ENCODE measurements around the gene SNPH.
A peak's percentile ranks its signal among the peaks of the same experiment; 100 is the strongest.

SNPH gene

DNA sequence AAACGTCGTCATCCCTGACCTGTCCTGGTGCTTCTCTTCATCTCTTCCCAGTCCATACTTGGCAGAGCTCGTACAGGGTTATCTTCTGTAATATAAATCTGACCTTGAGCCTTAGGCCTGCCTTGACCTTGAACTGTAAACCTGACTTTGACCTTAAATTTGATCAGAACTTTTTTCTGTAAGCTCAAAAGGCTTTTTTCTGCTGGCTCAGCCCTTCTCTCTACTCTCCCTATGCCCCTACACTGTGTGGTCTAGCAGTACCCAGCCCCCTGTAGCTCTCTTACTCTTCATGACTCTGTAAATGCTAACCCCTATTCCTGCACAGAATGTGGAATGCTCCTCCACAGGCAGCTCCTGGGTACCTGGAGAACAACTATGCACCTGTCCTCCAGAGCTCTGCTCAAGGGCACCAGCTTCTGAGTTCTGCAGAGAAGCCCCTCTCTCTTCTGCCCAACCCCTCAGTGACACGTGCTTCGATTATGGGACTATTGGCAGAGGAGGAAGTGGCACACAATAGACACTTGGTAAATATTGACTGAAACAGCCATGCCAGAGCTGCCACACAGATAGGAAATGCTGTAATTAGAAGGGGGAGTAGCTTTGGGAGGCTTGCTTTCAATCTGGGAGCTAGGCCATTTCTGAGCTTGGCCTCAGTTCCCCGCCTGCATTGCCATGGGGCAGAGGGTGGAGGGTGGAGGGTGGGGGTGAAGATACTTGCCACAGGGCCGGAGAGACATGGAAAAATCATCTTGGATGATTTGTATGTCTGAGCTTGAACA is 15.4 kb downstream of the SNPH start:
- H3K9ac ChIP-seq (ENCODE audit: low read length): peak overlapping the region; percentile 16

DNA sequence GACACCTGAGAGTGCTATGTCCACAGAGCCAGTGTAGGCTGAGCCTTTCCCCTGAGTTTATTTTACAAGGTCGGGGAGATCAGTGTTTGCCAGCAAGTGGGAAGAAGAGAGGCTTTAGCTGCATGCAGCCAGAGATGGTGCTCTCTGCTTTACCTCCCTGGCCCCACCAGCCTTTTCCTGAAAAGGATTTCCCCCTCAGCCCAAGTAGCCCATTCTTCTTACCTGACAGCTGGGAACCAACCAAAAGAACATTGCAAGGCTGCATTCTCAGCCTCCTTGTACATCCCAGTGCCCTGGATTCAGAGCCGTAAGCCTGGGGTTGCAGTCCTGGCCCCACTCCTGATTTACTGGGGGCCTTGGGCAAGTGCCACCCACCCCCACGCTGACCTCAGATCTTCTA is 16.9 kb downstream of the SNPH start:
- H3K27me3 ChIP-seq (ENCODE audit: control insufficient read depth, insufficient read depth, low read length): no peaks in the 10 kb centered on the region
- no peaks in the 10 kb centered on the region for H3K9me3 ChIP-seq (ENCODE audit: control insufficient read depth, low read length)
- no peaks in the 10 kb centered on the region for H3K36me3 ChIP-seq (ENCODE audit: control insufficient read depth, insufficient read depth, low read length)
- no peak overlapping the region for H3K9ac ChIP-seq (ENCODE audit: low read length)
- H3K4me1 ChIP-seq (ENCODE audit: control insufficient read depth, insufficient read depth, low read length): peaks cover 24% of the 10 kb centered on the region
- H3K4me3 ChIP-seq (ENCODE audit: low read length): no peak overlapping the region

More for the DNA sequence above, 15.4 kb downstream of the SNPH start:
- Histone ChIP-seq H3K27me3 (ENCODE audit: control insufficient read depth, insufficient read depth, low read length) (no peaks in the 10 kb centered on the region), H3K4me1 (ENCODE audit: control insufficient read depth, insufficient read depth, low read length) (peaks cover 24% of the 10 kb centered on the region), H3K36me3 (ENCODE audit: control insufficient read depth, insufficient read depth, low read length) (no peaks in the 10 kb centered on the region), H3K9me3 (ENCODE audit: control insufficient read depth, low read length) (no peaks in the 10 kb centered on the region), H3K4me3 (ENCODE audit: low read length) (no peak overlapping the region)

DNA sequence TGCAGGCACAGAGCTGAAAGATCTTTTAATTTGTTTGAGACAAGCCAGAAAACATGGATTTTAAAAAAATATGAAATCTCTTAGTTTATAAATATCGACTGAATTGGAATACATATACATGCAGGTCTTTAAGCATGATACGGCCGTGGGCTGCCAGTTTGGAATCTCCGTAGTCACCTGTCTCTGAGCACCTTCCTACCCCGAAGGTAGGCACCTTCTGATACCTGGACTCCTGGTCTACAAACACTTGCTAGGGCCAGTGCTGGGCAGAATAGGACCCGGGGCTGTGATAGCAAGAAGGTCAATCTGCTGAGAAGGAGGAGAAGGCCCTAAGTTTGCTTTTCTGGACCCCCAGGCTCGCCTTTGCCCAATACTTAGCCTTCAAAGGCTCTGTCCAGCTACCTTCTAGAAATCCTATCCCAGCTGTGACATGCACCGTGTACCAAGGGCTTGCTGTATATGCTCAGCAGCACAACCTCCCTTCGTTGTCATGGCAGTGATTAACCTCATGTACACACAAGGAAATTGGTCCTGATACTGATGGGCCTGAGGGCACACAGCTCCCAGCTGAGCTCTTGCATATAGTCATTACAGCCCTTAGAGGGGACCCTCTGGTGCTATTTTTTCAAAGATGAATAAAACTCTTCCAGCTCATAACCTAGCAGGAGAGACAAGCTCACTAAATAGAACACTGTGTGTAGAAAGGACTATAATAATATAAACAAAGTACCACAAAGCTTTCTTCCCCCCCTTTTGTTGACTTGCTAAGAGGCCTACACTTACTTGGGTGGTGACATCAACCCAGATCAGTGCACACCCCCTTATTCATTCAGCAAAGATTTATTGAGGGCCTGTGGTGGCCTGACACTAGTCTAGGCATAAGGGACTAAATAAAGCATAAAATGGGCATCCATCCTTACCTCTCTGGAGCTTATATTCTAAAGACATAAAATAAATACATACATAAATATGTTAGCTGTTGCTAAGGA is 17.7 kb downstream of the SNPH start:
- H3K4me3 ChIP-seq (ENCODE audit: low read length): no peak overlapping the region
- no peak overlapping the region for H3K9ac ChIP-seq (ENCODE audit: low read length)
- no peaks in the 10 kb centered on the region for H3K9me3 ChIP-seq (ENCODE audit: control insufficient read depth, low read length)
- H3K4me1 ChIP-seq (ENCODE audit: control insufficient read depth, insufficient read depth, low read length): peaks cover 24% of the 10 kb centered on the region
- no peaks in the 10 kb centered on the region for H3K27me3 ChIP-seq (ENCODE audit: control insufficient read depth, insufficient read depth, low read length)
- H3K36me3 ChIP-seq (ENCODE audit: control insufficient read depth, insufficient read depth, low read length): no peaks in the 10 kb centered on the region

DNA sequence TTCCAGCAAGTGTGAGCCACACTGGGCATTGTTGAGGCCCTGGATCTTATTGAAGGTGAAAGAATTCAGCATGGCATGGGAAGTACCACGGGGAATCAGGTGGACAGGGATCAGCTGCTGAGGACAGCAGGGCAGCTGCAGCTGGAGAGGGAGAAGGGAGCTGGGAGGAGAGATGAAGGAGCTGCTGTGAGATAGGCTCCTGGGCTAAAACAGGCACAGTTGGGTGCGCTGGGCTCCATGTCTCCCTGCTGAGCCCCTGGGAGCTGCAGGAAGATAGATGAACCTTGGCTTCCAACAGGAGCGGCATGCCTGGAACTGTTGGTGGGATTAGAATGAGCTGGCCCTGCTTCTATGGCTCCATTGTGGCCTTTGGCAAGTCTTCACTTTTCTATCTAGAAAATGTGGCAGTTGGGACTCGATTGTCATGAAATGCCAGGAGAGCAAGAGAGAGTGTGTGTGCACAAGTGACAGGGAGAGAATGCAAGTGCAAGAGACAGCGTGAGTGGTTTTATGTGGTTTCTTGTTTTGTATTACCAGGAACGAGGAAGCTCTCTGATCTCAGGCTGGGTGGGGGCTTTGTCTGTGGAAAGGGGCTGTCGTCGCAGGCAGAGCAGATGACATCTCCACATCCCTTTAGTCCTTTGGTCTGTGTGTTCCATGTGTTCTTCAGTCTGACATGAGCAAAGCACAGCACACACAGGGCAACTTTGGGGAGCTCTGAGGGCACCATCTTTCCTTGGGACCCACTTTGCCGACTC is 20.4 kb downstream of the SNPH start:
- no peaks in the 10 kb centered on the region for H3K27me3 ChIP-seq (ENCODE audit: control insufficient read depth, insufficient read depth, low read length)
- H3K36me3 ChIP-seq (ENCODE audit: control insufficient read depth, insufficient read depth, low read length): no peaks in the 10 kb centered on the region
- peaks cover 19% of the 10 kb centered on the region for H3K4me1 ChIP-seq (ENCODE audit: control insufficient read depth, insufficient read depth, low read length)
- no peaks in the 10 kb centered on the region for H3K9me3 ChIP-seq (ENCODE audit: control insufficient read depth, low read length)
- no peak overlapping the region for H3K4me3 ChIP-seq (ENCODE audit: low read length)
- H3K9ac ChIP-seq (ENCODE audit: low read length): no peak overlapping the region

DNA sequence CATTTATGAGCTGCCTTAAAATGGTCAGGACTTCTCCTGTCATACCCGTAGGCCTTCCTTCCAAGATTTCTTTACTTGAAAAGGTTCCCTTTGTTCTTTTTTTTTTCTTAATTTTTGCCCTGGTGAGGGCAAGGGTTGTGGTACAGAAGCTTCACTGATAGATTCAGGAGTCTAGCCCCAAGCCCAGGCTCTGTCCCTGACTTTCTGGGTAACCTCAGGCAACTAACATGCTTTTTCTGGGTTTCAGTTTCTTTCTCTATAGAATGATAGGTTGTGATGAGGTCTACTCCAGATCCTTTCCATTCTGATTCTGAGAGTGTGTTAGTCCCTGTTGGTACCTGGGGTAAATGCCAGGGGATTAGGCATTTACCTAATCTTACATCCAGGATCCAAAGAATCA is 21.2 kb downstream of the SNPH start:
- H3K27me3 ChIP-seq (ENCODE audit: control insufficient read depth, insufficient read depth, low read length): no peaks in the 10 kb centered on the region
- peaks cover 10% of the 10 kb centered on the region for H3K4me1 ChIP-seq (ENCODE audit: control insufficient read depth, insufficient read depth, low read length)
- no peaks in the 10 kb centered on the region for H3K9me3 ChIP-seq (ENCODE audit: control insufficient read depth, low read length)
- H3K4me3 ChIP-seq (ENCODE audit: low read length): no peak overlapping the region
- no peaks in the 10 kb centered on the region for H3K36me3 ChIP-seq (ENCODE audit: control insufficient read depth, insufficient read depth, low read length)
- H3K9ac ChIP-seq (ENCODE audit: low read length): no peak overlapping the region

DNA sequence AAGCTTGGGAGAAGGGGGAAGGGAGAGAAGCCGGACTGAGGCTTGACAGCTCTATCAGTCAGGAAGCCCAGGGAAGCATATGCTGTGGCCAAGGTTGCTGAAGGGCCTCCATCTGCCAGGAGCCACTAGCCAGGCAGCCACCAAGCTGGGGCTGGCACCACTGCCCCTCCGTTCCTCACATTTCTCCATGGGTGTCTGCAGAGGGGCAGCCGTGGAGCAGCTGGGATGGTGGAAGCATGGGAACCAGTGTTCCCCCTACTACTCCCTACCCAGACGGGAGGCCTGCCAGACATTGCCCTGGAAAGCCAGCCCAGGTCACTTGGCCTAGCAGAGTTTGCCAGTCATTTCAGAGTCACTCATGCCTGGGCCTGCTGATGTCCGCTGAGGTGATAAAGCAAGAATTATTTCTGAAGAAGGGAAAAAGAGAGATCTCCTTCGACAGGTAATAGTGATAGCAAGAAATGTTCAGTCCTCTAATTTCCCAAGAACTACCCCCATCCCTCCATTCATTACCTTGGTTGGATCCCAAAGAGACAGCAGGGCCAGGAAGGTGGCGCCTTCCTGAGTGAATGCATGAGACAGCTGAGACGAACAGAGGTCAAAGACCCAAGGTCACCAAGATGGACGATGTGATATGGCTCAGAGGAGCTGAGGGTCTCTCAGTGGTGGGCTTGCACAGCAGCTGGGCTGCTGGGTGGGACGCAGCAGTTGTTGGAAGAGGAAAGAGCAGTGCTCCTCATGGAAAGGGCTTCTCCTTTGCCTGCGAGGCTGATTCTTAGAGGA is 21.9 kb downstream of the SNPH start:
- H3K36me3 ChIP-seq (ENCODE audit: control insufficient read depth, insufficient read depth, low read length): no peaks in the 10 kb centered on the region
- H3K4me3 ChIP-seq (ENCODE audit: low read length): no peak overlapping the region
- H3K9ac ChIP-seq (ENCODE audit: low read length): no peak overlapping the region
- no peaks in the 10 kb centered on the region for H3K9me3 ChIP-seq (ENCODE audit: control insufficient read depth, low read length)
- H3K27me3 ChIP-seq (ENCODE audit: control insufficient read depth, insufficient read depth, low read length): no peaks in the 10 kb centered on the region
- H3K4me1 ChIP-seq (ENCODE audit: control insufficient read depth, insufficient read depth, low read length): peaks cover 7% of the 10 kb centered on the region

GRCh38 chr20:1291191-1291741 is 25.2 kb downstream of the SNPH start:
- Histone ChIP-seq H3K9ac (ENCODE audit: low read length) (no peak overlapping the region), H3K36me3 (ENCODE audit: control insufficient read depth, insufficient read depth, low read length) (no peaks in the 10 kb centered on the region)

GRCh38 chr20:1292620-1293019 is 26.5 kb downstream of the SNPH start:
- no peaks in the 10 kb centered on the region for H3K4me1 ChIP-seq (ENCODE audit: control insufficient read depth, insufficient read depth, low read length)
- no peak overlapping the region for H3K9ac ChIP-seq (ENCODE audit: low read length)
- no peaks in the 10 kb centered on the region for H3K27me3 ChIP-seq (ENCODE audit: control insufficient read depth, insufficient read depth, low read length)
- H3K4me3 ChIP-seq (ENCODE audit: low read length): no peak overlapping the region
- no peaks in the 10 kb centered on the region for H3K9me3 ChIP-seq (ENCODE audit: control insufficient read depth, low read length)
- H3K36me3 ChIP-seq (ENCODE audit: control insufficient read depth, insufficient read depth, low read length): no peaks in the 10 kb centered on the region

More at GRCh38 chr20:1291191-1291741, 25.2 kb downstream of the SNPH start:
- Histone ChIP-seq H3K4me3 (ENCODE audit: low read length) (no peak overlapping the region), H3K27me3 (ENCODE audit: control insufficient read depth, insufficient read depth, low read length) (no peaks in the 10 kb centered on the region), H3K9me3 (ENCODE audit: control insufficient read depth, low read length) (no peaks in the 10 kb centered on the region), H3K4me1 (ENCODE audit: control insufficient read depth, insufficient read depth, low read length) (no peaks in the 10 kb centered on the region)

DNA sequence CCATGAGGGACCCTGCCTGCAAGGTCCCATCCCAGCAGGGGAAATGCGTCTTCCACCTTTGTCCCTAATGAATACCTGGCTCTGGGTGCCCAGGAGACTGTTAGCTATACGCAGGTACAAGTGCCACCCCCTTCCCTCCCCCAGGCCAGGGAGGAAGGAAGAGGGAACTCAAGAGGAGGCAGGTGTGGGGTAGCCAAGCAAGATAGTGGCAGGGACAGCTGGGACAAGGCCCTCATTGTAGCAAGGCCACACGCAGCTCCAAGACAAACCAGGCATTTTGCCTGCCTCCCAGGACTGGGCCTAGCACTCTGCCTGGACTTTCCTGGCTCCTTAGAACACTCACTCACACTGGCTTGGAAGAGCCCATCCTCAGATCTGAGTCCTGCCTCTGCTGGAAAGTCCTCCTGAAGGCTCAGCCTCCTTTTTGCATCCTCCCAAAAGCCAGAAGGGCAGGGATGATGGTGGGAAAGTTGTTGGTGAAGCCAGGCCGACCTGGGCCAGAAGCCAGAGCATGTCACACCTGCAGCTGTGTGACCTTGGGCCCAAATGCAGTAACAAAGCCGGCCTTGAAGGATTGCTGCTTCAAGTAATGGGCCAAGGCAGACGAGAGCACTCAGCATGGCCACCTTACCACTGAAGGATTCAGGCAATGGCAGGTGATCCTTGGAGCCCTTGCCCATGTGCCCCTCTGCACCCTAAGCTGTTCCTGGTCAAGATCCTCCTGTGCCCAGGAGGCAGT is 27.7 kb downstream of the SNPH start:
- H3K9me3 ChIP-seq (ENCODE audit: control insufficient read depth, low read length): no peaks in the 10 kb centered on the region
- no peak overlapping the region for H3K4me3 ChIP-seq (ENCODE audit: low read length)
- H3K27me3 ChIP-seq (ENCODE audit: control insufficient read depth, insufficient read depth, low read length): no peaks in the 10 kb centered on the region
- no peaks in the 10 kb centered on the region for H3K36me3 ChIP-seq (ENCODE audit: control insufficient read depth, insufficient read depth, low read length)
- no peaks in the 10 kb centered on the region for H3K4me1 ChIP-seq (ENCODE audit: control insufficient read depth, insufficient read depth, low read length)
- H3K9ac ChIP-seq (ENCODE audit: low read length): no peak overlapping the region

GRCh38 chr20:1294497-1294896 is 28.4 kb downstream of the SNPH start:
- no peak overlapping the region for H3K9ac ChIP-seq (ENCODE audit: low read length)

More at GRCh38 chr20:1294497-1294896, 28.4 kb downstream of the SNPH start:
- no peak overlapping the region for H3K4me3 ChIP-seq (ENCODE audit: low read length)
- H3K36me3 ChIP-seq (ENCODE audit: control insufficient read depth, insufficient read depth, low read length): no peaks in the 10 kb centered on the region
- no peaks in the 10 kb centered on the region for H3K27me3 ChIP-seq (ENCODE audit: control insufficient read depth, insufficient read depth, low read length)
- no peaks in the 10 kb centered on the region for H3K4me1 ChIP-seq (ENCODE audit: control insufficient read depth, insufficient read depth, low read length)
- H3K9me3 ChIP-seq (ENCODE audit: control insufficient read depth, low read length): no peaks in the 10 kb centered on the region

Measured in mucosa of stomach (tissue), 1 donor.